ENCODE data around the gene TM4SF4.

GRCh38 chr3:149528340-149528650, 53.8 kb downstream of the TM4SF4 start:
- TF ChIP-seq EZH2 (IDR thresholded peaks at IDR 0.05; ENCODE audit: borderline replicate concordance, low read length) (no peak), CTCF (conservative IDR thresholded peaks at IDR 0.05 in 1 of 2, IDR thresholded peaks at IDR 0.05 in 1 of 2; ENCODE audit: extremely low read depth in 1 of 2, insufficient read depth in 1 of 2, low read depth in 1 of 2, low read length in 2 of 2) (no peak)
